AG09319 (cell line): ENCODE results near the gene CDH23.

Experiments used
- DNase-seq: peaks from one replicate; pipeline ENCODE4 v3.0.0-alpha.2; 2010; ENCODE audit warnings: low read depth; ENCODE audit errors: extremely low read depth
- TF ChIP-seq, protein P1 (sequence below): IDR thresholded peaks from 2 replicates; pipeline ENCODE4 v1.5.1; 2011; ENCODE audit warnings: low read depth, mild to moderate bottlenecking, inconsistent platforms, low read length, moderate library complexity

The CDH23 gene

DNA sequence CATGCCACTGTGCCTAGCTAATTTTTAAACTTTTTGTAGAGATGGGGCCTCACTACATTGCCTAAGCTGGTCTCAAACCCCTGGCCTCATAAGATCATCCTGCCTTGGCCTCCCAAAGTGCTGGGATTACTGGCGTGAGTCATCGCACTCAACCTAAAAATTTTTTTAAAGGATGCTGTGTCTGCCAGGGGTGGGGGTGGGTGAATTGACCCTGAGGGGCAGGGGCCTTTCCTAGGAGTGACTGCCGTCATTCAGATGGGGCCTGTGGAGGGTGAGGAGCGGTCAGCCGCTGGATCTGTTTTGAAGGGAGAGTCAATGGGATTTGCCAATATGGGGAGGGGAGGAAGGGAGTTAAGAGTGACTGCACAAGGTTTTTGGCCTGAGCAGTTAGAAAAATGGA, 233.4 kb downstream of the CDH23 start:
- TF ChIP-seq, protein P1, sequence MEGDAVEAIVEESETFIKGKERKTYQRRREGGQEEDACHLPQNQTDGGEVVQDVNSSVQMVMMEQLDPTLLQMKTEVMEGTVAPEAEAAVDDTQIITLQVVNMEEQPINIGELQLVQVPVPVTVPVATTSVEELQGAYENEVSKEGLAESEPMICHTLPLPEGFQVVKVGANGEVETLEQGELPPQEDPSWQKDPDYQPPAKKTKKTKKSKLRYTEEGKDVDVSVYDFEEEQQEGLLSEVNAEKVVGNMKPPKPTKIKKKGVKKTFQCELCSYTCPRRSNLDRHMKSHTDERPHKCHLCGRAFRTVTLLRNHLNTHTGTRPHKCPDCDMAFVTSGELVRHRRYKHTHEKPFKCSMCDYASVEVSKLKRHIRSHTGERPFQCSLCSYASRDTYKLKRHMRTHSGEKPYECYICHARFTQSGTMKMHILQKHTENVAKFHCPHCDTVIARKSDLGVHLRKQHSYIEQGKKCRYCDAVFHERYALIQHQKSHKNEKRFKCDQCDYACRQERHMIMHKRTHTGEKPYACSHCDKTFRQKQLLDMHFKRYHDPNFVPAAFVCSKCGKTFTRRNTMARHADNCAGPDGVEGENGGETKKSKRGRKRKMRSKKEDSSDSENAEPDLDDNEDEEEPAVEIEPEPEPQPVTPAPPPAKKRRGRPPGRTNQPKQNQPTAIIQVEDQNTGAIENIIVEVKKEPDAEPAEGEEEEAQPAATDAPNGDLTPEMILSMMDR, result no peak
- DNase-seq, result no peak

DNA sequence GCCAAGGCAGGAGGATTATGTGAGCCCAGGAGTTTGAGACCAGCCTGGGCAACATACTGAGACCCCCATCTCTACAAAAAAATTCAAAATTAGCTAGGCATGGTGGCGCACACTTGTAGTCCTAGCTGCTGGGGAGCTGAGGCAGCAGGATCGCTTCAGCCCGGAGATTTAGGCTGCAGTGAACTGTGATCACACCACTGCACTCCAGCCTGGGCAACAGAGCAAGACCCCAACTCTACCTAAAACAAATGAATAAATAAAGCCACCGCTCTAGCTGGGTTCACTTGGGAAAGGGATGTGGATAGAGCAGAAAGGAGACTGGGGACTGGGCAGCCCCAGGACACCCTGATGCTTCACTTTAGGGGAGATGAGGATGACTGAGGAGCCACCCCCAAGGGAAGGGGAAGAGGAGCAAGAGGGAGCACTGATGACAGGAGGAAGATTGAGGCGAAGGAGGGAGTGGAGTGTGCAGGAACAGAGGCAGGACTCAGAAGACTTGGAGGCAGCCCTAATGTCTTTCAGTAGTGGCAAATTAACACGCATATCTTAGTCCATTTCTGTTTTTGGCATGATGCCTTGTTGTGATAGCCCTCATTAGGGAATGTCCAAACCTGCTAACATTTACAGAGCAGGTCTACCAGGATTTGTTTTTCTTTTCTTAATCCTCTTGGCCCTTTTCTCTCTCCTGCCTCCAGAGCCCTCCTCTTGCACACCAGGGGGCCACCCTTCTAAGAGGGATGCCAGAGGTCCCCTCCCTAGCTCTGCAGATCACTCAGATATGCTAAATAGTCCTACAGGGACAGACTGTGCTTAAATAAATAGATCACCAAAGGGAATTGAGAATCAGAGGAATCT, 234.5 kb downstream of the CDH23 start:
- TF ChIP-seq, protein P1, result no peak
- DNase-seq, result no peak

DNA sequence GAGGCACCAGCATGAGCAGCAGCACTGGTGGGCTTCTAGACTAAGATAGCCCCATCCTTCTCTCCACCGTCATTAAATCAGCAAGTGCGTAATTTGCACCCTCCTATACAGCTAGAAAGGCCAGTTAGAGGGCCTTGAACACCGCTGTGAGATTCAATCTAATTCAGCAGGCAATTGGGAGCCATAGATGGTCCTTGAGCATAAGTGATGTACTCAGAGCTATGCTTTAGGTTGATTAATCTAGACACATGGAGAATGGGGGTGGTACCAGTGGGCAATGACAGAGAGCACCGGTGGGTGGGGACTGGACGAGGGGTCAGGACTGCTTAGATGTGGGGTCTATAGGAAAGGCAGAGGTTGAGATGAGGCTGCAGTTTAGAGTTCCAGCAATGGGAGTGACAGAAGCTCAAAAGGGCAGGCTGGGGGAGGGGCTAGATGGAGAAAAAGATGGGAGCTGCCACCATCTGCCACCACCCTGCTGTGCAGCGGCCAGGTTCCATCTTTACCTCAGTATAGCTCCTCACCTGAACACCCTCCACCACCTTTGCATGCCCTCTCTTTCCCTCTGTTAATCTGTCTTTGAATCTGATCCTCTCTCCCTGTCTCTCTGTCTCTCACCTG, 235.6 kb downstream of the CDH23 start:
- TF ChIP-seq, protein P1, result no peak
- no peak for DNase-seq

DNA sequence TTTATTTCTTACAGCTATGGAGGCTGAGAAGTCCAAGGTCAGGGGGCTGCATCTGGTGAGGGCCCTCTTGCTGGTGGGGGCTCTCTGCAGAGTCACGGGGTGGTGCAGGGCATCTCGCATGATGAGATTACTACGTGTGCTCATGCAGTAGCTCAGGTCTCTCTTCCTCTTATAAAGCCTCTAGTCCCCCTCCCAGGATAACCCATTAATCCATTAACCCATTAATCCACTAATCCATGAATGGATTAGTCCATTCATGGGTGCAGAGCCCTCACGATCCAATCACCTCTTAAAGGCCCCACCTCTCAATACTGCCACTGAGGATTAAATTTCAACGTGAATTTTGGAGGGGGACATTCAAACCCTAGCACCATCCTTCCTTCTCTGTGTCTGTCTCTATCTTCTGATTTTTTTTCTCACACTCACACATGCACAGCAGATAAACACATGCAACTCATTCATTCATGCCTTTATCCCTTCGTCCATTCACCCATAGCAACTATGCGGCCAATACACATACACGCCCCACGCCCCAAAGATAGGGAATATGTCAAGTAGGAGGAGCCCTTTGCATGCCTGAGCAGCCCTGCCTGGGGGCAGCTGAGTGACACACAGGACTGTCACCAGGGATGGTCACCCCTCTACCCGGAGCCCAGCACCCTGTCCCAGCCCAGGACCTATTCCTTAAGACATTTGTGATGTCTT, 236.3 kb downstream of the CDH23 start:
- DNase-seq, result no peak

DNA sequence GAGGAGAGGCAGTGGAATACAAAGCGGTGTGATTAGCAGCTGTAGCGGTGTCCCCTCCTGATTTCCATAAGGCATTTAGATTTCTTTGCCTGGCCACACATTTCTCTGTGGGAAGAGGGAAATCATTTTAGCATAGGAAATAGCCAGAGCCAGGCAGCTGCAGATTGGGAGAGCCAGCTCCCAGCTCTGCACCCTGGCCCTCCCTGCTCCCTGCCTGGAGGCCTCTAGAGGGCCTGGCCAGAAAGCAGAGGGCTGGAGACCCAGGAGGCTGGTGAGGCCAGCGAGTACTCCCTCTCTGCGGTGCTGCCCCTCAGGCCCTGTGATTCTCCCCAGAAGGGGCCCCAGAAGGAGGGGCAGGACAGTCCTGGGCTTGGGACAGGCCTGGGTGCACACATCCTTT, 237.2 kb downstream of the CDH23 start:
- TF ChIP-seq, protein P1, result no peak
- no peak for DNase-seq

More for the DNA sequence above, 236.3 kb downstream of the CDH23 start:
- TF ChIP-seq, protein P1, result no peak

DNA sequence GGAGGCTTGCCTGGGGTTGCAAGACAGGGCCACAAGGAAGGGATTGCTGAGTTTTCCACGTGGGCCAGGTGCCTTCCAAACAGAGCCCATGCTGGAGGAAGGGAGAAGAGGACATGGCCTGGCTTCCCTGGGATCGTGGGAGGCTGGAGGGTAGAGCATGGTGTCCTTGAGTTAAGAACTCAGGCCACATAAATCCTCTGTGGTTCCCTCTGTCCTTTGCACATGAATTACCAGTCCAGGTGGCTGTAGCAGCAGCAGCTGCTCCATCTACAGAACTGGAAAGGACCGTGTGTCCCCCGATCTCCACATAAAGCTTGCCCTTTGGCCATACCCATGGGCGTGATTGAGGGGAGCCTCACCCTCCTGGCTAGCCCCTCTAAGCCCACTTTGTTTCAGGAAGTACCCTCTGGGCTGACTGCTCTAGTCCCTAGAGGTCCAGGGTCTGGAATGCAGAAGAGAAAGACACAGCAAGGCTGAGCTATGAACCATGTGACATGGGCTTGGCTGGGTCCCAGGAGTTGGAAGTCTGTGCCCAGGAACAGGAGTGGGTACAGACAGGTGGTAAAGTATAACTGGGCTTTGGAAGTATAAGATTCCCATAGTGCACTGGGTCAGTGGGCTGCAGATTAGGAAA, 237.9 kb downstream of the CDH23 start:
- no peak for DNase-seq
- TF ChIP-seq, protein P1, result no peak
